Activated T-cell treated with anti-CD3 and anti-CD28 coated beads, Interleukin-2, amount 50 U/mL, for 72 hours (primary cell): ENCODE measurements around the gene NDUFA13. TPM values are rescaled to one million over a fixed set of nuclear protein-coding genes. Genes with fewer than 3 reads are reported as not detected.
A peak's percentile ranks its signal among the peaks of the same experiment; 100 is the strongest.

ENCODE experiments used
- ATAC-seq, 2 donors: fragments of 150-1000 bp; cut with Tn5 transposase; replicated peaks in 1 of 2; 2 replicates each; pipeline ENCODE4 v1.10.0; 2021; ENCODE audit warnings: moderate library complexity in 2 of 2, mild to moderate bottlenecking in 1 of 2
- DNase-seq, 2 donors: peaks; one replicate each; pipeline ENCODE4 v3.0.0; 2021 to 2022; ENCODE audit warnings: mixed read lengths in 1 of 2
- H3K27ac Mint-ChIP-seq: one replicate; pipeline ENCODE4 v1.8.0; 2022; ENCODE audit warnings: mild to moderate bottlenecking, moderate library complexity, mixed read lengths
- H3K27me3 Mint-ChIP-seq: one replicate; pipeline ENCODE4 v1.8.0; 2022; ENCODE audit warnings: low read depth, mixed read lengths
- H3K36me3 Mint-ChIP-seq, 2 donors: one replicate each; pipeline ENCODE4 v1.8.0; 2022; ENCODE audit warnings: mixed read lengths in 2 of 2, mild to moderate bottlenecking in 1 of 2; ENCODE audit not compliant: insufficient read depth in 2 of 2
- H3K4me1 Mint-ChIP-seq: one replicate; pipeline ENCODE4 v1.8.0; 2022; ENCODE audit warnings: low read depth, mixed read lengths
- H3K4me3 Mint-ChIP-seq, 2 donors: one replicate each; pipeline ENCODE4 v1.8.0; 2022; ENCODE audit warnings: mild to moderate bottlenecking in 2 of 2, mixed read lengths in 2 of 2, moderate library complexity in 2 of 2
- H3K9me3 Mint-ChIP-seq, 2 donors: one replicate each; pipeline ENCODE4 v1.8.0; 2022; ENCODE audit warnings: mixed read lengths in 2 of 2
- total RNA-seq, 2 donors: library from RNA; stranded (reverse); gene quantifications; one replicate each; pipeline ENCODE4 v1.2.3, GENCODE V29; 2022

The NDUFA13 gene
- total RNA-seq, 2 donors from 2014 or later, result 229 to 263 TPM

- no peaks in the 10 kb centered on the region for H3K36me3 Mint-ChIP-seq
- no peaks in the 10 kb centered on the region for H3K9me3 Mint-ChIP-seq
- H3K4me3 Mint-ChIP-seq, result no peak overlapping the region
- DNase-seq (no peak), ATAC-seq (no peak)
- peaks cover 5% of the 10 kb centered on the region for H3K4me1 Mint-ChIP-seq
- H3K27me3 Mint-ChIP-seq, result no peaks in the 10 kb centered on the region
- H3K27ac Mint-ChIP-seq, result no peak overlapping the region
Observed at GRCh38 chr19:19553670-19554069, 37.6 kb downstream of the NDUFA13 start.

- Mint-ChIP-seq H3K9me3 (no peaks in the 10 kb centered on the region), H3K27me3 (no peaks in the 10 kb centered on the region), H3K27ac (no peak overlapping the region), H3K4me3 (no peak overlapping the region), H3K4me1 (peaks cover 5% of the 10 kb centered on the region), H3K36me3 (peaks cover 0 to 3% of the 10 kb centered on the region in 2 donors)
- DNase-seq (peak; percentile 69 to 79), ATAC-seq (peak; percentile 65)
Observed at GRCh38 chr19:19554074-19555023, 38.3 kb downstream of the NDUFA13 start.

GRCh38 chr19:19558055-19558454 lies 42.0 kb downstream of the NDUFA13 start:
- Mint-ChIP-seq H3K4me3 (no peak overlapping the region), H3K4me1 (peaks cover 5% of the 10 kb centered on the region), H3K9me3 (no peaks in the 10 kb centered on the region), H3K36me3 (peaks cover 0 to 4% of the 10 kb centered on the region in 2 donors), H3K27me3 (no peaks in the 10 kb centered on the region), H3K27ac (no peak overlapping the region)
- ATAC-seq (no peak), DNase-seq (no peak)

GRCh38 chr19:19558636-19559035 lies 42.6 kb downstream of the NDUFA13 start:
- Mint-ChIP-seq H3K27me3 (no peaks in the 10 kb centered on the region), H3K36me3 (peaks cover 0 to 4% of the 10 kb centered on the region in 2 donors), H3K9me3 (no peaks in the 10 kb centered on the region), H3K4me3 (no peak overlapping the region), H3K4me1 (peaks cover 5% of the 10 kb centered on the region), H3K27ac (peak overlapping the region; percentile 35)
- DNase-seq (no peak), ATAC-seq (no peak)

GRCh38 chr19:19559931-19560330 lies 43.9 kb downstream of the NDUFA13 start:
- H3K36me3 Mint-ChIP-seq, result peaks cover 4 to 11% of the 10 kb centered on the region in 2 donors
- no peak overlapping the region for H3K4me3 Mint-ChIP-seq
- H3K9me3 Mint-ChIP-seq, result no peaks in the 10 kb centered on the region
- H3K27me3 Mint-ChIP-seq, result no peaks in the 10 kb centered on the region
- ATAC-seq, result no peak
- no peak overlapping the region for H3K27ac Mint-ChIP-seq
- DNase-seq, result no peak
- H3K4me1 Mint-ChIP-seq, result no peaks in the 10 kb centered on the region

GRCh38 chr19:19561946-19562664 lies 46.1 kb downstream of the NDUFA13 start:
- H3K4me3 Mint-ChIP-seq, result no peak overlapping the region
- DNase-seq (no peak), ATAC-seq (no peak)
- H3K36me3 Mint-ChIP-seq, result peaks cover 6 to 15% of the 10 kb centered on the region in 2 donors
- peak overlapping the region; percentile 63 for H3K27ac Mint-ChIP-seq
- H3K4me1 Mint-ChIP-seq, result no peaks in the 10 kb centered on the region
- H3K9me3 Mint-ChIP-seq, result no peaks in the 10 kb centered on the region
- no peaks in the 10 kb centered on the region for H3K27me3 Mint-ChIP-seq

GRCh38 chr19:19562665-19563347 lies 46.8 kb downstream of the NDUFA13 start:
- no peaks in the 10 kb centered on the region for H3K27me3 Mint-ChIP-seq
- H3K27ac Mint-ChIP-seq, result peak overlapping the region; percentile 63

GRCh38 chr19:19563348-19563848 lies 47.4 kb downstream of the NDUFA13 start:
- ATAC-seq, result no peak

More at GRCh38 chr19:19562665-19563347, 46.8 kb downstream of the NDUFA13 start:
- DNase-seq (peak; percentile 32 to 37), ATAC-seq (peak; percentile 71 to 72)
- no peaks in the 10 kb centered on the region for H3K9me3 Mint-ChIP-seq
- H3K4me1 Mint-ChIP-seq, result no peaks in the 10 kb centered on the region
- H3K4me3 Mint-ChIP-seq, result no peak overlapping the region
- H3K36me3 Mint-ChIP-seq, result peaks cover 6 to 17% of the 10 kb centered on the region in 2 donors

GRCh38 chr19:19566306-19566705 lies 50.3 kb downstream of the NDUFA13 start:
- no peaks in the 10 kb centered on the region for H3K9me3 Mint-ChIP-seq
- no peaks in the 10 kb centered on the region for H3K27me3 Mint-ChIP-seq
- DNase-seq, result no peak
- no peak for ATAC-seq
- H3K4me3 Mint-ChIP-seq, result no peak overlapping the region
- H3K27ac Mint-ChIP-seq, result no peak overlapping the region
- H3K36me3 Mint-ChIP-seq, result peaks cover 16 to 25% of the 10 kb centered on the region in 2 donors
- H3K4me1 Mint-ChIP-seq, result peaks cover 17% of the 10 kb centered on the region

More at GRCh38 chr19:19563348-19563848, 47.4 kb downstream of the NDUFA13 start:
- Mint-ChIP-seq H3K4me3 (no peak overlapping the region), H3K27me3 (no peaks in the 10 kb centered on the region), H3K27ac (peak overlapping the region; percentile 27), H3K9me3 (no peaks in the 10 kb centered on the region), H3K4me1 (no peaks in the 10 kb centered on the region), H3K36me3 (peaks cover 6 to 17% of the 10 kb centered on the region in 2 donors)
- no peak for DNase-seq

GRCh38 chr19:19567391-19567790 lies 51.4 kb downstream of the NDUFA13 start:
- DNase-seq (no peak), ATAC-seq (no peak)
- Mint-ChIP-seq H3K27ac (peak overlapping the region; percentile 3), H3K4me1 (peaks cover 17% of the 10 kb centered on the region), H3K4me3 (no peak overlapping the region), H3K27me3 (no peaks in the 10 kb centered on the region), H3K36me3 (peaks cover 16 to 25% of the 10 kb centered on the region in 2 donors), H3K9me3 (no peaks in the 10 kb centered on the region)

GRCh38 chr19:19568802-19569756 lies 53.1 kb downstream of the NDUFA13 start:
- Mint-ChIP-seq H3K4me3 (no peak overlapping the region), H3K27ac (peak overlapping the region; percentile 68), H3K4me1 (peaks cover 17% of the 10 kb centered on the region), H3K27me3 (no peaks in the 10 kb centered on the region), H3K36me3 (peaks cover 16 to 25% of the 10 kb centered on the region in 2 donors), H3K9me3 (no peaks in the 10 kb centered on the region)
- ATAC-seq (peak in 1 of 2 donors; percentile 21), DNase-seq (no peak)

GRCh38 chr19:19570571-19570970 lies 54.5 kb downstream of the NDUFA13 start:
- Mint-ChIP-seq H3K4me1 (peaks cover 17% of the 10 kb centered on the region), H3K27ac (no peak overlapping the region), H3K9me3 (no peaks in the 10 kb centered on the region), H3K36me3 (peaks cover 9 to 14% of the 10 kb centered on the region in 2 donors), H3K4me3 (no peak overlapping the region), H3K27me3 (no peaks in the 10 kb centered on the region)
- DNase-seq (no peak), ATAC-seq (no peak)
